ENCODE measurements around the gene SDSL. TPM values are rescaled to one million over a fixed set of nuclear protein-coding genes. Genes with fewer than 3 reads are reported as not detected.
A peak's percentile ranks its signal among the peaks of the same experiment; 100 is the strongest.

SDSL gene
- total and polyA plus RNA-seq, 2 of the 13 experiments (the other 11 are each of a cell fraction or from before 2014, with no cell fraction given): 1.2 to 1.7 TPM

DNA sequence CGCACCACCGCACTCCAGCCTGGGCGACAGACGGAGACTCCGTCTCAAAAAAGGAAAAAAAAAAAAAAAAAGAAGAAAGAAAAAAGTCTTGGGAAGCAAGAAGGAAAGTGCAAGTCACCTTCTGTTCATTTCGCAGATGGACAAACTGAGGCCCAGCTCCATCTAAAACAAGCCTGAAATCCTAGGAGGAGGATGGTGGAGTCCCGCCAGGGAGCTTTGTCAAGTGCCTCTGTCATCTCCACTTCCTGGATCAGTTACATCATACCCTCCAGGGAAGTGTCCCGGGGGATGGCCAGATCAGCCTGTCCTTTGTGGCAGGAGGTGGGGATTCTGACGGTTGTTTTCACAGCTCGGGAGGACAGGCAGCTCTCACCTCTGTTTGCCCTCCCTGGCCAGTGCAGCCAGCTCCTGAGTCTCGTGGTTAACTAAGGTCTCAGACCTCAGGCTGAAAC lies 8.7 kb upstream of the SDSL start (continued):
- no peak for TF ChIP-seq HCFC1 (IDR thresholded peaks at IDR 0.05; ENCODE audit: low read depth, low read length)
- no peak for TF ChIP-seq ZNF674 (CRISPR knock-in tag; IDR thresholded peaks at IDR 0.05; ENCODE audit: low read depth)
- peak; percentile 72 for TF ChIP-seq ZNF121 (CRISPR knock-in tag; IDR thresholded peaks at IDR 0.05)
- peak; percentile 58 for TF ChIP-seq RARA (CRISPR knock-in tag; IDR thresholded peaks at IDR 0.05)
- 0 out of 2 replicates have a peak, but pooled peaks have one; percentile 25 for TF ChIP-seq SP5 (CRISPR knock-in tag; IDR thresholded peaks at IDR 0.05; ENCODE audit: borderline replicate concordance, low read depth)
- TF ChIP-seq, protein P1, sequence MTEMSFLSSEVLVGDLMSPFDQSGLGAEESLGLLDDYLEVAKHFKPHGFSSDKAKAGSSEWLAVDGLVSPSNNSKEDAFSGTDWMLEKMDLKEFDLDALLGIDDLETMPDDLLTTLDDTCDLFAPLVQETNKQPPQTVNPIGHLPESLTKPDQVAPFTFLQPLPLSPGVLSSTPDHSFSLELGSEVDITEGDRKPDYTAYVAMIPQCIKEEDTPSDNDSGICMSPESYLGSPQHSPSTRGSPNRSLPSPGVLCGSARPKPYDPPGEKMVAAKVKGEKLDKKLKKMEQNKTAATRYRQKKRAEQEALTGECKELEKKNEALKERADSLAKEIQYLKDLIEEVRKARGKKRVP (CRISPR knock-in tag; IDR thresholded peaks at IDR 0.05): peak in 1 of 2 experiments; percentile 8; a peak in 1 of 4 replicates
- TF ChIP-seq CEBPG (CRISPR knock-in tag; IDR thresholded peaks at IDR 0.05): peak; percentile 54
- TF ChIP-seq, protein P2, sequence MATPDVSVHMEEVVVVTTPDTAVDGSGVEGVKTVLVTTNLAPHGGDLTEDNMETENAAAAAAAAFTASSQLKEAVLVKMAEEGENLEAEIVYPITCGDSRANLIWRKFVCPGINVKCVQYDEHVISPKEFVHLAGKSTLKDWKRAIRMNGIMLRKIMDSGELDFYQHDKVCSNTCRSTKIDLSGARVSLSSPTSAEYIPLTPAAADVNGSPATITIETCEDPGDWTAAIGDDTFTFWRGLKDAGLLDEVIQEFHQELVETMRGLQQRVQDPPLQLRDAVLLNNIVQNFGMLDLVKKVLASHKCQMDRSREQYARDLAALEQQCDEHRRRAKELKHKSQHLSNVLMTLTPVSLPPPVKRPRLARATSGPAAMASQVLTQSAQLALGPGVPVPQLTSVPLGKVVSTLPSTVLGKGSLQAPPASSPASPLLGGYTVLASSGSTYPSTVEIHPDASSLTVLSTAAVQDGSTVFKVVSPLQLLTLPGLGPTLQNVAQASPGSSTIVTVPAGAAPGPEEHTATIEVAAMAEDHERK (CRISPR knock-in tag; IDR thresholded peaks at IDR 0.05; ENCODE audit: low read depth): no peak
- no peak for TF ChIP-seq TEAD2 (CRISPR knock-in tag; IDR thresholded peaks at IDR 0.05)
- TF ChIP-seq ZNF713 (CRISPR knock-in tag; IDR thresholded peaks at IDR 0.05): no peak
- no peak for TF ChIP-seq SMAD3 (CRISPR knock-in tag; IDR thresholded peaks at IDR 0.05)
- TF ChIP-seq SRF (IDR thresholded peaks at IDR 0.05; ENCODE audit: low read depth, low read length): no peak
- TF ChIP-seq ELF3 (CRISPR knock-in tag; IDR thresholded peaks at IDR 0.05): peak; percentile 79
- no peak for TF ChIP-seq U2AF1 (optimal IDR thresholded peaks at IDR 0.05; ENCODE audit: low read depth, low read length)
- no peak for TF ChIP-seq ZFP36L2 (CRISPR knock-in tag; IDR thresholded peaks at IDR 0.05)
- TF ChIP-seq TOPORS (CRISPR knock-in tag; IDR thresholded peaks at IDR 0.05): no peak
- no peak for TF ChIP-seq ZSCAN9 (CRISPR knock-in tag; IDR thresholded peaks at IDR 0.05; ENCODE audit: borderline replicate concordance)
- no peak for TF ChIP-seq FOXJ3 (CRISPR knock-in tag; IDR thresholded peaks at IDR 0.05; ENCODE audit: borderline replicate concordance)
- no peak for TF ChIP-seq MTA1 (CRISPR knock-in tag; IDR thresholded peaks at IDR 0.05; ENCODE audit: borderline replicate concordance)
- TF ChIP-seq, protein P3, sequence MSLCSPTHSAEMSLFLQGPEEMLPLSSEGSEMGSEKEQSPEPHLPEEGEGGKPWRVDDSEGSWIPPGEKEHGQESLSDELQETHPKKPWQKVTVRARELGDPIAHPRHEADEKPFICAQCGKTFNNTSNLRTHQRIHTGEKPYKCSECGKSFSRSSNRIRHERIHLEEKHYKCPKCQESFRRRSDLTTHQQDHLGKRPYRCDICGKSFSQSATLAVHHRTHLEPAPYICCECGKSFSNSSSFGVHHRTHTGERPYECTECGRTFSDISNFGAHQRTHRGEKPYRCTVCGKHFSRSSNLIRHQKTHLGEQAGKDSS (CRISPR knock-in tag; IDR thresholded peaks at IDR 0.05; ENCODE audit: borderline replicate concordance, low read depth): no peak
- TF ChIP-seq TBP (CRISPR knock-in tag; IDR thresholded peaks at IDR 0.05): no peak
- TF ChIP-seq, protein P4, sequence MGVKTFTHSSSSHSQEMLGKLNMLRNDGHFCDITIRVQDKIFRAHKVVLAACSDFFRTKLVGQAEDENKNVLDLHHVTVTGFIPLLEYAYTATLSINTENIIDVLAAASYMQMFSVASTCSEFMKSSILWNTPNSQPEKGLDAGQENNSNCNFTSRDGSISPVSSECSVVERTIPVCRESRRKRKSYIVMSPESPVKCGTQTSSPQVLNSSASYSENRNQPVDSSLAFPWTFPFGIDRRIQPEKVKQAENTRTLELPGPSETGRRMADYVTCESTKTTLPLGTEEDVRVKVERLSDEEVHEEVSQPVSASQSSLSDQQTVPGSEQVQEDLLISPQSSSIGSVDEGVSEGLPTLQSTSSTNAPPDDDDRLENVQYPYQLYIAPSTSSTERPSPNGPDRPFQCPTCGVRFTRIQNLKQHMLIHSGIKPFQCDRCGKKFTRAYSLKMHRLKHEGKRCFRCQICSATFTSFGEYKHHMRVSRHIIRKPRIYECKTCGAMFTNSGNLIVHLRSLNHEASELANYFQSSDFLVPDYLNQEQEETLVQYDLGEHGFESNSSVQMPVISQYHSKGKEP (CRISPR knock-in tag; IDR thresholded peaks at IDR 0.05): no peak
- TF ChIP-seq, protein P5, sequence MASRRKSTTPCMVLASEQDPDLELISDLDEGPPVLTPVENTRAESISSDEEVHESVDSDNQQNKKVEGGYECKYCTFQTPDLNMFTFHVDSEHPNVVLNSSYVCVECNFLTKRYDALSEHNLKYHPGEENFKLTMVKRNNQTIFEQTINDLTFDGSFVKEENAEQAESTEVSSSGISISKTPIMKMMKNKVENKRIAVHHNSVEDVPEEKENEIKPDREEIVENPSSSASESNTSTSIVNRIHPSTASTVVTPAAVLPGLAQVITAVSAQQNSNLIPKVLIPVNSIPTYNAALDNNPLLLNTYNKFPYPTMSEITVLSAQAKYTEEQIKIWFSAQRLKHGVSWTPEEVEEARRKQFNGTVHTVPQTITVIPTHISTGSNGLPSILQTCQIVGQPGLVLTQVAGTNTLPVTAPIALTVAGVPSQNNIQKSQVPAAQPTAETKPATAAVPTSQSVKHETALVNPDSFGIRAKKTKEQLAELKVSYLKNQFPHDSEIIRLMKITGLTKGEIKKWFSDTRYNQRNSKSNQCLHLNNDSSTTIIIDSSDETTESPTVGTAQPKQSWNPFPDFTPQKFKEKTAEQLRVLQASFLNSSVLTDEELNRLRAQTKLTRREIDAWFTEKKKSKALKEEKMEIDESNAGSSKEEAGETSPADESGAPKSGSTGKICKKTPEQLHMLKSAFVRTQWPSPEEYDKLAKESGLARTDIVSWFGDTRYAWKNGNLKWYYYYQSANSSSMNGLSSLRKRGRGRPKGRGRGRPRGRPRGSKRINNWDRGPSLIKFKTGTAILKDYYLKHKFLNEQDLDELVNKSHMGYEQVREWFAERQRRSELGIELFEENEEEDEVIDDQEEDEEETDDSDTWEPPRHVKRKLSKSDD (CRISPR knock-in tag; IDR thresholded peaks at IDR 0.05; ENCODE audit: low read depth): no peak
- TF ChIP-seq ZNF446 (CRISPR knock-in tag; IDR thresholded peaks at IDR 0.05): no peak
- TF ChIP-seq PAWR (CRISPR knock-in tag; IDR thresholded peaks at IDR 0.05; ENCODE audit: borderline replicate concordance): no peak
